D721Med (cell line): ENCODE results near the gene ARVCF.

Experiments used
- DNase-seq: peaks from one replicate; pipeline ENCODE4 v3.0.0; 2011; ENCODE audit warnings: low spot score; ENCODE audit not compliant: insufficient read length
- FAIRE-seq: peaks from 2 replicates; lab custom pipeline; 2011; peaks lifted over from hg19 to GRCh38; lab: Jason Lieb, UNC
- TF ChIP-seq, protein P1 (sequence below): IDR thresholded peaks from 2 replicates; pipeline ENCODE4 v1.5.1; 2012; ENCODE audit warnings: mild to moderate bottlenecking, control low read depth; ENCODE audit not compliant: insufficient read depth; ENCODE audit errors: missing control alignments

ARVCF gene

GRCh38 chr22:20016734-20017621 lies at the start of gene ARVCF:
ARVCF (minus strand) TSS chr22:20016823; CDS start chr22:19990794, 26,029 bp downstream.
- TF ChIP-seq, protein P1, sequence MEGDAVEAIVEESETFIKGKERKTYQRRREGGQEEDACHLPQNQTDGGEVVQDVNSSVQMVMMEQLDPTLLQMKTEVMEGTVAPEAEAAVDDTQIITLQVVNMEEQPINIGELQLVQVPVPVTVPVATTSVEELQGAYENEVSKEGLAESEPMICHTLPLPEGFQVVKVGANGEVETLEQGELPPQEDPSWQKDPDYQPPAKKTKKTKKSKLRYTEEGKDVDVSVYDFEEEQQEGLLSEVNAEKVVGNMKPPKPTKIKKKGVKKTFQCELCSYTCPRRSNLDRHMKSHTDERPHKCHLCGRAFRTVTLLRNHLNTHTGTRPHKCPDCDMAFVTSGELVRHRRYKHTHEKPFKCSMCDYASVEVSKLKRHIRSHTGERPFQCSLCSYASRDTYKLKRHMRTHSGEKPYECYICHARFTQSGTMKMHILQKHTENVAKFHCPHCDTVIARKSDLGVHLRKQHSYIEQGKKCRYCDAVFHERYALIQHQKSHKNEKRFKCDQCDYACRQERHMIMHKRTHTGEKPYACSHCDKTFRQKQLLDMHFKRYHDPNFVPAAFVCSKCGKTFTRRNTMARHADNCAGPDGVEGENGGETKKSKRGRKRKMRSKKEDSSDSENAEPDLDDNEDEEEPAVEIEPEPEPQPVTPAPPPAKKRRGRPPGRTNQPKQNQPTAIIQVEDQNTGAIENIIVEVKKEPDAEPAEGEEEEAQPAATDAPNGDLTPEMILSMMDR, result no peak
- no peak for FAIRE-seq
- DNase-seq, result peak; percentile 99

GRCh38 chr22:20065896-20066616 lies 49.4 kb upstream of the ARVCF start:
- FAIRE-seq (no peak), DNase-seq (no peak)
- TF ChIP-seq, protein P1, result no peak

DNA sequence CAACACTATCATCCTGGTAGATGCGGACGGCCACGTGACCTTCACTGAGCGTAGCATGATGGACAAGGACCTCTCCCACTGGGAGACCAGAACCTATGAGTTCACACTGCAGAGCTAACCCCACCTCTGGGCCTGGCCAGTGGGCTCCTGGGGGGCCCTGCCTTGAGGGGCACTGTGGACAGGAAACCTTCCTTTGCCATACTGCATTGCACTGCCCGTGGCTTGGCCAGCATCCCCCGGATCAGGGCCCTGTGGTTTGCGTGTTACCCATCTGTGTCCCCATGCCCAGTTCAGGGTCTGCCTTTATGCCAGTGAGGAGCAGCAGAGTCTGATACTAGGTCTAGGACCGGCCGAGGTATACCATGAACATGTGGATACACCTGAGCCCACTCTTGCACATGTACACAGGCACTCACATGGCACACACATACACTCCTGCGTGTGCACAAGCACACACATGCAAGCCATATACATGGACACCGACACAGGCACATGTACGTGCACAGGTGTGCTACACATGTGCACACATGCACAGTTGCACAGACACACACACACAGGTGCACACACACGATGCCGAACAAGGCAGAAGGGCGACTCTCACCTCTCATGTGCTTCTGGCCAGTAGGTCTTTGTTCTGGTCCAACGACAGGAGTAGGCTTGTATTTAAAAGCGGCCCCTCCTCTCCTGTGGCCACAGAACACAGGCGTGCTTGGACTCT lies 48.1 kb upstream of the ARVCF start:
- FAIRE-seq, result no peak
- TF ChIP-seq, protein P1, result no peak
- no peak for DNase-seq

DNA sequence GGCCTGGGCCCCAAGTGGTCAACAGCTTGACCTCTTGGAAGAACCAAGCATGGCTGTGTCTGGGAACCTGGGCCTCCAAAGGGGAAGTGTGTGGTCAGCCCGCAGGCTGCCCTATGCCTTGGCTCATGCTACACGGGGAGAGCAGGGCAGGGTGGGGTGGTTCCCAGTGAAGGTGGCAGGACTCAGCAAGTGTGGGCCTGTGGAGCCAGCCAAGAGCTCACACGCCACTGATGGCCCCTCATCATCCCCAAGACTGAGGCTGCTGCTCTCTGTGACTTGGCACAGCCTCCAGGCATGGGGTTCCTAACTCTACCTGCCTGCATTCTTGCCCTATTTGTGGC lies 47.5 kb upstream of the ARVCF start:
- no peak for FAIRE-seq
- TF ChIP-seq, protein P1, result no peak
- DNase-seq, result no peak

- DNase-seq (no peak), FAIRE-seq (no peak)
- TF ChIP-seq, protein P1, result no peak
Measured at GRCh38 chr22:20063271-20064139, 46.9 kb upstream of the ARVCF start.

GRCh38 chr22:20062766-20063083 lies 46.1 kb upstream of the ARVCF start:
- no peak for FAIRE-seq
- TF ChIP-seq, protein P1, result no peak
- DNase-seq, result no peak
